GM19438 (cell line): ENCODE data around the gene SYTL3.
"Not testable (repeated sequence)": the region's sequence is repeated elsewhere in the genome, so short reads cannot be mapped to it uniquely, and the experiment has no call there.

Experiments
- ATAC-seq: cut with Tn5 transposase; IDR thresholded peaks from one replicate; pipeline ENCODE4 v1.9.1; 2021; ENCODE audit warnings: low read depth; ENCODE audit not compliant: unreplicated experiment

SYTL3 gene

GRCh38 chr6:158638324-158638854 lies 11.5 kb upstream of the SYTL3 start:
- ATAC-seq = no peak

DNA sequence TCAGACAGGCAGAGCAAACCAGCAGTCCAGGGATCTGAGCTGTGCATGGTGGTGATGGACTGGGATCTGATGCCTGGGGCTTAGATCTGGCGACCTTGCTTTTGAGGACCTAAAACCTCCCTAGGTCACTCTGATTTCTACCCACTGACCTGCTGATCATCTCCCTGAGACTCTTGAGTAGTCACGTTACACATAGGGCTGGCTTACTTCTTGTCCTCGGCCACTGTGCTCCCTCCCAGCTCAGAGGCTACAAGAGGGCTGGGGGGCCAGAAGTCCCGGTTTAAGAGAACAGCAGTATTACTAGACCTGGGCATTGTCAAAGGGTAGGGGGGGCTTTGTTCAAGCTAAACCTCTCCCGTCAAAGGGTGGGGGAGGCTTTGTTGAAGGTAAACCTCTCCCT lies 10.8 kb upstream of the SYTL3 start:
- no peak for ATAC-seq

DNA sequence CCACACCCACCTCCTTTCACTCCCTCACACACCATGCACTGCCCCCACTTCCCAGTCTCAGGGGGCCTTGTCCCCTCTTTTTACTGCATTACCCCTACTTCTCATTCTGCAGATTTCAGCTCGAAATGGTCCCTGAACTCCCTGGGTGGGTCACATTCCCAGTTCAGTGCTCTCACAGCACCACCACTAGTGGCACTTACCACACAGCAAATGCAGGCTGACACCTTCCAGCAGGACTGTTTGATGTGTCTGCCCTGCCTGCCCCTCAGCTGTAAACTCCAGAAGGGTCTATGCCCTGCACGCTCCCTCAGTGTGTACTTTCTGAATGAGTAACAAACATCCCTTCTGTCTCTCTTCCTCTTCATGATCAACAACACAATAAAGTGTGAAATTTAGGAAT lies 9.3 kb upstream of the SYTL3 start:
- ATAC-seq = no peak

DNA sequence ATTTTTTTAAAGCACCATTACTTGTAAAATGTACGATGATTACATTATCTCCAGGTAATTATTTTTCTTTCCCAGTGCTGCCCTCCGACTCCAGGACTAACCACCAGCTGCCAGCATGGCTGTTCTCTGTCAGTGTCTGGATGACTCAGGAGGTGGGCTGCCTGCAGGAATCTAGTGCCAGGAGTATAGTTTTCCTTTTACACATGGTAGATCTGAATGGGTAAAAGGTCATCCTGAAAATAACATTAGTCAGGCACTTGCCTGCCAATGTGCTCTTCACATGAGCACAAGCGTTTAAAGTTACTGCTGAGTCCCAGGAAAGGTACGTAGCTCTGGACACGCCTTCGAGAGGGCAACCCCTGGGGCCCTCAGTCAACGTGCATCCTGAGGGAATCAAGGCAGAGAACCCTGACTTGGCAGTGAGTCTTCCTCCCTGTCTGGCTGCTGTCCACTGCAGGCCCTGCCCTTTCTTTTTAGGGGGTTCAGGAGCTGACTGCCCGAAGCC lies 7.7 kb upstream of the SYTL3 start:
- no peak for ATAC-seq

DNA sequence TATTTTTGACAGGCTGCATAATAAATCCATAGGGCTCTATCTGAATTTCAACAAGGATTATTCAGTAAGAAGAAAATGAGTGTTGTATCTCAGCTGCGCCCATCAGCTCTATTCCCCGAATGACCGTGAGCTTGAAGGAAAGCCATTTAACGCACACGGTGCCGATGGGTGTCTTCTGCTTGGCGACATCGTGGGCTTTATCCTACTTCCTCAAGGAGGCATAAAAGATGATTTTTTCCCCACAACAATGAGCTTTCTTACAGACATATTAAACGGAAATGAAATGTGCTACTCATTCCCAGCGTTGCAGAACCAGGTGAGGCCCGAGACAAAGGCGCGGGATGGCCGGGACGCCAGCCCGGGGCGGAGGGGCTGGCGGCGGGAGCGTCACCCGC lies 6.0 kb upstream of the SYTL3 start:
- ATAC-seq = no peak

DNA sequence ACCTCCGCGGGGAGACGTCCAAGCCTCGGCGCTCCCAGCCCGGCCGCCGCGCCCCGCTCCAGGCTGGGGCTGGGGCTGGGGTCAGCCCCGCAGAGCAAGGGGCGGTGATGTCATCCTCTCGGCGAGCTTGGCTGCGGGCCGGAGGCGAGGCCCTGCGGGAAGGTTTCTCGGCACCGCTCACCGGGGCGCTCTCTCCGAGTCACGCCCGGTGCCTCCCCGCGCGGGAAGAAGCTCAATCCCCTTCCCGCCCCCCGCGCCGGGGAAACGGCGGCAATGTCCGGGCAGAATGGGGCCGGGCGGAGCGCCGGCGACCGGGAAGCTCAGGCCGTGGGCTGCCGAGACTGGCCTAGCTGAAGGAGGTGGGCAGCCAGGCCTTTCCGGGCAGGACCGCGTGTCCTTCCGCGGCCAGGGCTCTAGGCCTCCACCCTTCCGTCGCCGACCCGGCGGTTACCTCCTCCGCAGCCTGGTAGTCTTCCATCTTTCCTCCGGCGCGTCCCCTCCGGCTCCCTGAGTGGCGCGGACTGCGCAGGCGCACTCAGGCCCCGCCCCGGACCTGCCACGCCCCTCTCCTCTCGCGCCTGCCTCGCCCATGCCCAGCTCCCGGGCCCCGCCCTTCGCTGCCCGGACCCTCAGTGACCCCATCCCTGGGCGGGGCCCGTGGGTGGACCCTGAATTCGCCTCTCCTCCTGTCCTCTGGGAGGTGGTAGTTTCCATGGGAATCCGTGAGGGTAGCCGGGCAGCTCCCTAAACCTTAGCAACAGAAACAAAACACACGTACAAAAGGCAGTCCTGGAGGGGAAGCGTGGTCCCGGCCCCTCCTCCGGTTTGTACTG lies 5.4 kb upstream of the SYTL3 start, which contains the start of gene DYNLT1:
DYNLT1 (minus strand) TSS at position 513 of the 833 bp plus-strand sequence; CDS start at position 478, 35 bp downstream.
- peak; percentile 54 for ATAC-seq

DNA sequence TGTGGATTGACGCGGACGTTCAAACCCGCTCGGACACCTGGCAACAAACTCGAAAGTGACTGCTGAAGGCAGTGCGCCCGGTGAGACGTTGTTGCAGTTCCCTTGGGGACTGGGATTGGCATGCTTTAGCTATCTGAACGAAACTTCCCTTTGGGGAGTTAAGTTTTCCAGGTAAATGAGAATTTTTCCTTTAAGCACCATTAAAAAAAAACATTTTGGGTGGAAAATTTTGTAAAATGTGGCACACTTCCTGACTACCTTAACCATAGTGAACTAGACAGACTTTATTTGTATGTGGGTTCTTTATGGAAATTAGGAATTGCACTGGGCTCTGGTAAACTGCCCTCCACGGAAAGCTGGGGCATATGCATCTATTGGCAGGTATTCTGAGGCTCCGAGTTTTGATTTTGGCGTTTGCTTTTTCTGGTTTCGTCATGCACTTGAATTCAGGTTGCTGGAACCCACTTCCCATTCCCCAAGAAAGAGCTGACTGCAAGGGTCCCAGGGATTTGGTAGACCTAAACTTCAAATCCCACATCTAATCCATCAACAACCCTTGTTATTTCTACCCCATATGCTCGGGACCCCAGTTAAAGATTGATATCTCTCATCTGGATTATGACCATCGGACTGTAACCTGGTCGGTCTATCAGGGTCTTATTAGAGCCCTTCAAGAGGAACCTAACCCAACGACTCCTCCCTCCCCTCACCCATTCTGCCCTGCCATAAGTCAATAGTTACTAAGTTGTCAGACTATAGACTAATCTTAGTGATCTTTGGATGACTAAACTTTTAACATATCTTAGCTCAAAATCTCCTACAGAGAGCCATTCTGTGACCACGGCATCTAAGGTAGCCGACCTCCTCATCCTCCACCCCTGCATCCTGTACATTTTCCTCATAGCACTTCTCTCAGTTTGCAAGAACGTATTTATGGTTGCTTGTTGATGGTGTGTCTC lies 4.5 kb upstream of the SYTL3 start:
- ATAC-seq = no peak

- ATAC-seq = no peak
These were observed 3.6 kb upstream of the SYTL3 start for GRCh38 chr6:158646023-158646910.

DNA sequence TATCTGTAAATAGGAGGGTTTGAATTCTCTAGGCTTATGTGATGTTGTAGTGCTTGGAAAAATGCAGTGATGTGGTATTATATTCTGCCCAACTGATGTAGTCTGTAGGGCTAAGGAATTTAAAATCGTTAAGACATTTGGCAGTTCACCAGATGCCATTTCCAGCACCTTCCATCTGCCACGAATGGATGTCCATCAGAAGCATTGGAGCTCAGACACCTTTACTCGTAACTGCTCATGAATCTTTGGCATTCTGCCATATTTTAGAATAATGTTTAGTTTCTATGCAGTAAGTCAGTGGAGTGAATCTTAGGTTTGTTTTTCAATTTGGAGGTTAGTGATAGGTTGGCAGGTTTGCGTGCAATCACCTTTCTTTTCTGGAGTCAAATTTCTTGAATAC lies 2.4 kb upstream of the SYTL3 start:
- ATAC-seq = no peak

DNA sequence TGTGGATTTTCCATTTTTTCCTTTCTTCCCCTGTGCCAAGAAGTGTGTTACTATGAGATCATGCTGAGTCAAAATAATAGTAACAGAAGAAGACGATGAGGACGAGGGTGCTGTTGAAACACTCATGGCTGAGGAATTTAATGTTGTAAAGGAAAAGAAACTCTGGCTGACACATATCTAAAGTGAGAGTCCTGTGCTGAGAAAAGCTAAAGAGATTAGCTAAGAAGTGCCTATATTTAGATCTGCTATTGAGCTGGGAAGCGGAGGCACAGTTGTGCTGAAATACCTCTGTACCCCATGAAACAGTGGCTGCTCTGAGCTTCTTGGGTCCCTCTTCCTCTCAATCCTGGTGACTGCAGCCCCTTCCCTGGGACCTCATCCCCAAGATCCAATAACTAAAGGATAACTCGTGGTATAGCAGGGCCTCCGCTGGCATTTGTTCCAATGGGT lies 1.1 kb upstream of the SYTL3 start:
- ATAC-seq = no peak

DNA sequence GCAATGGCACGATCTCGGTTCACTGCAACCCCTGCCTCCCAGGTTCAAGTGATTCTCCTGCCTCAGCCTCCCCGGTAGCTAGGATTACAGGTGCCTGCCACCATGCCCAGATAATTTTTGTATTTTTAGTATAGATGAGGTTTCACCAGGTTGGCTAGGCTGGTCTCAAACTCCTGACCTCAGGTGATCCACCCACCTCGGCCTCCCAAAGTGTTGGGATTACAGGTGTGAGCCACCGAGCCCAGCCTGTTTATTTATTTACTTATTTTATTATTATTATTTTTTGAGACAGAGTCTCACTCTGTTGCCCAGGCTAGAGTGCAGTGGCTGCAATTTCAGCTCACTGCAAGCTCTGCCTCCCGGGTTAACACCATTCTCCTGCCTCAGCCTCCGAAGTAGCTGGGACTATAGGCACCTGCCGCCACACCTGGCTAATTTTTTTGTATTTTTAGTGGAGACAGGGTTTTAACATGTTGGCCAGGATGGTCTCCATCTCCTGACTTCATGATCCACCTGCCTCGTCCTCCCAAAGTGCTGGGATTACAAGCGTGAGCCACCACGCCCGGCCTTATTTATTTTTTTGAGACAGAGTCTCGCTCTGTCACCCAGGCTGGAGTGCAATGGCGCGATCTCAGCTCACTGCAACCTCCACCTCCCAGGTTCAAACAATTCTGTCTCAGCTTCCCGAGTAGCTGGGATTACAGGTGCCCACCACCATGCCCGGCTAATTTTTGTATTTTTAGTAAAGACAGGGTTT lies 2.3 kb downstream of the SYTL3 start:
- not testable (repeated sequence) for ATAC-seq

DNA sequence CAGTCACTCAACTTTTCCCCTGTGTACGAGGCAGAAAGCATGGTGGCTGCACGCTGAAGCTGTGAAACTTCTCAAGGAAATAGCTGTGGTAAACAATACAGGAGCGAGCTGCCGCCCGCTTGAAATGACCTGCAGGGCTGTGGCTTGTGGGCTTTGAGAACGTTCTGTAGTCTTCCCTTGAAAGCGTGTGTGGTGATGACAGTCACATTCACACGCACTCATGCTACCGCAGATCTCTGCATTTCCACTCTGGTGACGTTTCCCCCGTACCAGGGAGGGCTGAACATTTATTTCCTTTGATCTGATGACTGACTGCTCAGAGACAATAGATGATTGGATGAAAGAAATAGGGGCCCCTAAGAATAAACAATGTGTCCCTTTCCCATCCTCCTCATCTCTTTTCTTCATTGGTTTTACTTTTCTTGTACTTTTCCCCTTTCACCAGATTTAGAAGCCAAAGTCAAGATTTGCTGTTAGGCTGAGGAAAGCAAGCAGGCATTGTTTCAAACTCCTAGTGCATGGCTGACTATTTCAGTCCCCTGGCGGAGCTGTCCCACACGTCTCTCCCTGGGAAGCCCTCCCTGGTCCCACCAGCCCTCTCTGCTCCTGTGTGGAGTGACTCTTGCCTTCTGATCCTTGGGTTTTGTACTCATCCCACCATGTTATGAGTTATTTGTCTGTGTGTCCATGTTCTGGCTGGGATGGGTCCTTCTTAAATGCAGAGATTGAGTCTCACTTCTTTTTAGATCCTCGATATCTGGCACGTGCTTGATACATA lies 3.9 kb downstream of the SYTL3 start:
- peak; percentile 55 for ATAC-seq

GRCh38 chr6:158654498-158654897 lies 4.6 kb downstream of the SYTL3 start:
- ATAC-seq = no peak

- no peak for ATAC-seq
These were observed 5.2 kb downstream of the SYTL3 start for GRCh38 chr6:158654960-158655489.

- no peak for ATAC-seq
These were observed 6.0 kb downstream of the SYTL3 start for GRCh38 chr6:158655569-158656450.

- ATAC-seq = not testable (repeated sequence)
These were observed 7.1 kb downstream of the SYTL3 start for GRCh38 chr6:158656986-158657385.

DNA sequence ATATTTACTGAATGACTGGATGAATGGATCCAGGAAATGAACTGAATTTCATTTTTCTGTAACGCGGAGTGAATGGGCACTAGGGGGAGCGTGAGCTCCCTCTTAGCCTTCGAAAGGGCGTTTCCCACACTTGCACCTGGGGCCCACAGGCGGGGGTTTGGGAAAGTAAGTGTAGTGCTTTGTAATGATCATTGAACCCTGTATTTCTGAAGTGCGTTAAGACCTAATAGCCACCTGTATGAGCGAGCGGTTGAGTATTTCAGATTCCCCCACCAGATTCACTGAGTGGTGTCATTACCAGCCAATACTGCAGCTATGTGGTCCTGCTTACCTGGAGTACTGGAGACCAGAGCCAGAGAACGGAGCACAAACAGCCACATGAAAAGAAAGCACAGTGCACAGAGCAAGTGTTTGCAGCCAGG lies 10.5 kb downstream of the SYTL3 start:
- ATAC-seq = no peak
